Transverse colon (tissue), 4 donors: Measurements from ENCODE around the gene FAM216B. TPM values are rescaled to one million over a fixed set of nuclear protein-coding genes. Genes with fewer than 3 reads are reported as not detected.
A peak's percentile ranks its signal among the peaks of the same experiment; 100 is the strongest.
"Not testable (repeated sequence)": the region's sequence is repeated elsewhere in the genome, so short reads cannot be mapped to it uniquely, and the experiment has no call there.

Experiments
- DNase-seq: peaks from one replicate; pipeline ENCODE4 v3.0.0-alpha.2; 2019
- H3K27ac ChIP-seq, 4 donors: fragments of 200-600 bp; sonication (generic); 2 replicates each; pipeline ENCODE4 v1.5.1; 2016 to 2018; ENCODE audit warnings: inconsistent platforms in 4 of 4
- H3K27me3 ChIP-seq: fragments of 200-600 bp; sonication (generic); 2 replicates; pipeline ENCODE4 v1.5.1; 2017; ENCODE audit warnings: inconsistent platforms
- H3K36me3 ChIP-seq, 4 donors: fragments of 200-600 bp; sonication (generic); 2 replicates each; pipeline ENCODE4 v1.5.1; 2017 to 2019; ENCODE audit warnings: inconsistent platforms in 4 of 4
- H3K4me1 ChIP-seq, 4 donors: fragments of 200-600 bp; sonication (generic); 2 replicates each; pipeline ENCODE4 v1.5.1; 2017 to 2020; ENCODE audit warnings: inconsistent platforms in 4 of 4
- H3K4me3 ChIP-seq, 4 donors: fragments of 200-600 bp; sonication (generic); 1 replicate in 1 of 4; 2 replicates in 3 of 4; pipeline versions ENCODE4 v1.5.1 to v1.6.1; 2017 to 2019; ENCODE audit warnings: inconsistent platforms in 4 of 4
- H3K9me3 ChIP-seq, 2 donors: fragments of 200-600 bp; sonication (generic); 2 replicates each; pipeline ENCODE4 v1.5.1; 2017 to 2019; ENCODE audit warnings: inconsistent platforms in 2 of 2
- EP300 ChIP-seq: sonication (generic); formaldehyde crosslinking; IDR thresholded peaks from one replicate; pipeline ENCODE4 v1.6.1; 2017; ENCODE audit warnings: antibody characterized with exemption, low read depth
- POLR2A ChIP-seq: fragments of 450-650 bp; IDR thresholded peaks from one replicate; pipeline ENCODE4 v1.6.1; 2016; ENCODE audit warnings: antibody characterized with exemption, mild to moderate bottlenecking, moderate library complexity
- POLR2AphosphoS5 ChIP-seq, 3 donors: sonication (generic); formaldehyde crosslinking; IDR thresholded peaks; one replicate each; pipeline ENCODE4 v1.6.1; 2016; ENCODE audit warnings: antibody characterized with exemption in 3 of 3
- WGBS, 2 donors: methylation state at CpG; one replicate each; pipeline ENCODE4 v1.1.5; 2018; ENCODE audit warnings: low coverage in 1 of 2; 5-methylcytosine and 5-hydroxymethylcytosine counted together
- in situ Hi-C, 4 donors: fragments of 200-750 bp; cut with MboI; loops; one replicate each; pipeline versions ENCODE4 v1.15.0 to v1.15.1; 2017; ENCODE audit warnings: low sequenced_read_pairs in 3 of 4, low pct_ligation_motif_present in 1 of 4, low pct_unique_long_range_greater_than_20kb in 1 of 4
- intact Hi-C: fragments of 100-400 bp; cut with DNase I; formaldehyde crosslinking; loops from one replicate; pipeline ENCODE4 v1.15.1; 2023; ENCODE audit warnings: low total_unique reads
- total RNA-seq, 4 donors: library from RNA; depleted of rRNA; stranded (reverse); fragments of >200 nt; gene quantifications; one replicate each; pipeline ENCODE4 v1.1.0, GENCODE V29; 2016
- TF ChIP-seq, protein P1 (sequence below), 5 experiments: fragments of 200-600 bp in 3 of 5; fragments of 450-650 bp in 2 of 5; sonication (generic) in 3 of 5; IDR thresholded peaks; 1 replicate in 2 of 5; 2 replicates in 3 of 5; pipeline ENCODE4 v1.5.1; 2016 to 2017; ENCODE audit warnings: antibody characterized with exemption in 5 of 5, inconsistent platforms in 3 of 5, mild to moderate bottlenecking in 2 of 5, moderate library complexity in 1 of 5

The FAM216B gene
- total RNA-seq, 4 donors from 2014 or later: not detected

DNA sequence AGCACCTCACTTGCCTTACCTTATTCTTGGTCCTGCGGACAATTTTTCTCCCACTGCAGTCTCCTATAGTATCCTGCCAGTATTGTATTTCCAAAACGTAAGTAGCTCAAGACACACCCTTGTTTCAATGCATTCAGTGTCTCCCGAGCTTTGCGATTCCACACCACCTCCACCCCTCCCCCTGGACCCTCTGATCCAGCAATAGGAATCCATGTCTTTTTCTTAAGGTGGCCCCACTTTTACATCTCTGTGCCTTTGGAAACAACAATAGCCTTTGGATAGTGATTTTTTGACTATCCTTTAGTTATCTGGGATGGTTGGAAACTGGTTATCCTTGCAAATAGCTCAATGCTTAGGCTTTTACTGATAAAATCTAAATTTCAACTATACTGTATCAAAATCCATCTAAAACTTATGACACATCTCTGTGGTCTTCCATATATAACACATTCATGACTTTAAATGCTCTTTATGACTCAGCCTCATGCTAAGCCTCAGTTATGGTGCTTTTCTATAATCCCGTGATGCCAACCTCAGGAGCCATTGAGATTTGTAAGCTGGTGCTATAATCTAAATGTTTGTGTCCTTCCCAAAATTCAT is 27.1 kb downstream of the FAM216B start:
- in situ Hi-C loops: no loop called here
- H3K36me3 ChIP-seq: no peaks in the 10 kb centered on the region
- no peak for DNase-seq
- no peaks in the 10 kb centered on the region for H3K27me3 ChIP-seq
- no peak overlapping the region for H3K4me3 ChIP-seq
- no peaks in the 10 kb centered on the region for H3K9me3 ChIP-seq
- TF ChIP-seq EP300 (no peak), POLR2A (no peak), POLR2AphosphoS5 (IDR thresholded peaks at IDR 0.05) (no peak)
- TF ChIP-seq, protein P1, sequence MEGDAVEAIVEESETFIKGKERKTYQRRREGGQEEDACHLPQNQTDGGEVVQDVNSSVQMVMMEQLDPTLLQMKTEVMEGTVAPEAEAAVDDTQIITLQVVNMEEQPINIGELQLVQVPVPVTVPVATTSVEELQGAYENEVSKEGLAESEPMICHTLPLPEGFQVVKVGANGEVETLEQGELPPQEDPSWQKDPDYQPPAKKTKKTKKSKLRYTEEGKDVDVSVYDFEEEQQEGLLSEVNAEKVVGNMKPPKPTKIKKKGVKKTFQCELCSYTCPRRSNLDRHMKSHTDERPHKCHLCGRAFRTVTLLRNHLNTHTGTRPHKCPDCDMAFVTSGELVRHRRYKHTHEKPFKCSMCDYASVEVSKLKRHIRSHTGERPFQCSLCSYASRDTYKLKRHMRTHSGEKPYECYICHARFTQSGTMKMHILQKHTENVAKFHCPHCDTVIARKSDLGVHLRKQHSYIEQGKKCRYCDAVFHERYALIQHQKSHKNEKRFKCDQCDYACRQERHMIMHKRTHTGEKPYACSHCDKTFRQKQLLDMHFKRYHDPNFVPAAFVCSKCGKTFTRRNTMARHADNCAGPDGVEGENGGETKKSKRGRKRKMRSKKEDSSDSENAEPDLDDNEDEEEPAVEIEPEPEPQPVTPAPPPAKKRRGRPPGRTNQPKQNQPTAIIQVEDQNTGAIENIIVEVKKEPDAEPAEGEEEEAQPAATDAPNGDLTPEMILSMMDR (IDR thresholded peaks at IDR 0.05): no peak
- intact Hi-C loops: no loop called here
- no peaks in the 10 kb centered on the region for H3K4me1 ChIP-seq
- H3K27ac ChIP-seq: no peak overlapping the region
- WGBS, 2 donors: 46 to 85% methylated on average over 2 to 5 of the region's 5 CpGs

DNA sequence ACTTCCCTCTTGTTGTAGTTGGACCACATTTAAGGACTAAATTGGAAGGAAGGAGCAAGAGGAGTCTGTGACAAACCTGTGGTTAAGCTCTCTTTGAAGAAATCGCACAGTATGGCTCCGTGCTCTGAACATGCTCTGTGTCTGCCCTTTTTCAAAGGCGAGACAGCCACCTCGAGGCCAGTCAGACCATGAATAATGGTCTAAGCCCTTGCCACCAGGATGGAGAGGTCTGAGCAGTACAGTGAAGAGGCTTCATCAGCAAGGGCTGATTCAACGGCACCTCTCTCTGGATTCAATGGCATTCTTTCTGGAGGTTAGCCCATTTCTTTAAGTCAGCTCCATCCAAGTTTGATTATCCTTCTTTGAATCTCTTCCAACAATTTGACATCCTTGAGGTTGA is 30.9 kb downstream of the FAM216B start:
- Histone ChIP-seq H3K4me3 (no peak overlapping the region), H3K9me3 (no peaks in the 10 kb centered on the region), H3K27ac (no peak overlapping the region), H3K4me1 (no peaks in the 10 kb centered on the region), H3K27me3 (no peaks in the 10 kb centered on the region), H3K36me3 (no peaks in the 10 kb centered on the region)
- no peak for TF ChIP-seq EP300
- TF ChIP-seq, protein P1 (IDR thresholded peaks at IDR 0.05): no peak
- TF ChIP-seq POLR2A: no peak
- TF ChIP-seq POLR2AphosphoS5 (IDR thresholded peaks at IDR 0.05): no peak
- no peak for DNase-seq
- intact Hi-C loops: no loop called here
- in situ Hi-C loops: no loop called here
- WGBS, 2 donors: 75 to 83% methylated on average over 3 to 5 of the region's 5 CpGs

- in situ Hi-C loops: no loop called here
- H3K4me3 ChIP-seq: no peak overlapping the region
- no peaks in the 10 kb centered on the region for H3K9me3 ChIP-seq
- TF ChIP-seq EP300 (no peak), POLR2A (no peak)
- no peaks in the 10 kb centered on the region for H3K36me3 ChIP-seq
- H3K27ac ChIP-seq: no peak overlapping the region
- intact Hi-C loops: no loop called here
- H3K4me1 ChIP-seq: no peaks in the 10 kb centered on the region
- H3K27me3 ChIP-seq: no peaks in the 10 kb centered on the region
- no peak for DNase-seq
These were observed 33.5 kb downstream of the FAM216B start for GRCh38 chr13:42814868-42815267.

DNA sequence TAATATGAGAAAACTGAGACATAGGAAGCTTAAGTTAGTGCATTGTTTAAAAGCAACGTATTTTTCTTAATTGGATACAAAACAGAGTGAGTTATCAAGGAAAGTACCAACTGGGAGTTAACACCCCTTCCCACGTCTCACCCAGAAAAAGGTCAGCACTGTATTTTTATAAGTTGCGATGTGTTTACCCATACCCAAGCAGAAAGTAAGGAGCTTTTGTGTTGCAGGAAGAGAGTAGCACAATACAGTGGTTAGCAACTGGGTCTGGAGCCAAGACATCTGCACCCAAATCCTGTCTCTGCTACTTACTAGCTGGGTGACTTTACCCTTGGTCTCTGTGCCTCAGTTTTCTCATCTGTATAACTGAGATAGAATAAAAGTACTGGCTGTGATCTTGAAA is 34.3 kb downstream of the FAM216B start:
- Histone ChIP-seq H3K4me1 (no peaks in the 10 kb centered on the region), H3K36me3 (no peaks in the 10 kb centered on the region), H3K9me3 (no peaks in the 10 kb centered on the region), H3K27ac (no peak overlapping the region), H3K4me3 (no peak overlapping the region), H3K27me3 (no peaks in the 10 kb centered on the region)
- intact Hi-C loops (no loop called here), in situ Hi-C loops (no loop called here)
- 44 to 54% methylated on average over 3 of the region's 3 CpGs for WGBS, 2 donors
- no peak for DNase-seq
- TF ChIP-seq, protein P1 (IDR thresholded peaks at IDR 0.05): no peak
- no peak for TF ChIP-seq EP300
- TF ChIP-seq POLR2AphosphoS5 (IDR thresholded peaks at IDR 0.05): no peak
- TF ChIP-seq POLR2A: no peak

DNA sequence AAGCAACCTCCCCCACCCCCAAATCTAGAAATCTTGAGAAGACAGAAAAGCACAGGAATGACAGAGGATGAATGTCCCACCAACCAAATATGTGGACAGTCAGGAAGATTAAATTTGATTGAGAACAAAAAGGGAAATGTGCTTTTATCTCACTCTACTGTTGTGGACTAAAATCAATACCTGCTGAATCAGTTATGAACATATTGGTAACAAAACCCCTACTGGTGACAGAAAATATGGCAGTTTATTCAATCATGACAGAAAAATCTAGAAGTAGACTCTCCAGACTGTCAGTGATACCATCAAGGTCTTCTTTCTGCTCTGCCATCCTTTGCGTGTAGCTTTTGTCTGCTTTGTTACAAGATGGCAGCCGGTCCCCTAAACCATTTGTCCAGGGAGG is 35.2 kb downstream of the FAM216B start:
- intact Hi-C loops: no loop called here
- 80 to 96% methylated on average over 1 to 2 of the region's 2 CpGs for WGBS, 2 donors
- no peaks in the 10 kb centered on the region for H3K4me1 ChIP-seq

DNA sequence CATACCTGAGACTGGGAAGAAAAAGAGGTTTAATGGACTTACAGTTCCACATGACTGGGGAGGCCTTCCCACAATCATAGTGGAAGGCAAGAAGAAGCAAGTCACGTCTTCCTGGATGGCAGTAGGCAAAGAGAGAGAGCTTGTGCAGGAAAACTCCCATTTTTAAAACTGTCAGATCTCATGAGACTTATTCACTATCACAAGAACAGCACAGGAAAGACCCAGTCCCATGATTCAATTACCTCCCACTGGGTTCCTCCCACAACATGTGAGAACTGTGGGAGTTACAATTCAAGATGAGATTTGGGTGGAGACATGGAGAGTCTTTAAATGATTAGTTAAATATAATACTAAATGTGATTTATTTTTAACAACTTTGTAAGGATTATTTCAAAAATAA is 38.3 kb downstream of the FAM216B start:
- H3K4me1 ChIP-seq, in situ Hi-C loops, H3K9me3 ChIP-seq, H3K4me3 ChIP-seq, H3K27me3 ChIP-seq, H3K36me3 ChIP-seq, intact Hi-C loops, DNase-seq: not testable (repeated sequence)
- 79 to 80% methylated on average over 1 of the region's 1 CpG for WGBS, 2 donors
- H3K27ac ChIP-seq: peak overlapping the region in 1 of 4 donors; percentile 58

More for the DNA sequence above, 35.2 kb downstream of the FAM216B start:
- H3K36me3 ChIP-seq: no peaks in the 10 kb centered on the region
- no peak for DNase-seq
- no peaks in the 10 kb centered on the region for H3K9me3 ChIP-seq
- no peak for TF ChIP-seq EP300
- TF ChIP-seq, protein P1 (IDR thresholded peaks at IDR 0.05): peak in 1 of 5 experiments; percentile 22
- no peak overlapping the region for H3K27ac ChIP-seq
- in situ Hi-C loops: no loop called here
- no peaks in the 10 kb centered on the region for H3K27me3 ChIP-seq
- no peak overlapping the region for H3K4me3 ChIP-seq
